T-helper 9 cell (primary cell): ENCODE data around the gene KCNAB2.

Source experiments
- DNase-seq: peaks from one replicate; pipeline ENCODE4 v3.0.0-alpha.2; 2020

KCNAB2 gene

DNA sequence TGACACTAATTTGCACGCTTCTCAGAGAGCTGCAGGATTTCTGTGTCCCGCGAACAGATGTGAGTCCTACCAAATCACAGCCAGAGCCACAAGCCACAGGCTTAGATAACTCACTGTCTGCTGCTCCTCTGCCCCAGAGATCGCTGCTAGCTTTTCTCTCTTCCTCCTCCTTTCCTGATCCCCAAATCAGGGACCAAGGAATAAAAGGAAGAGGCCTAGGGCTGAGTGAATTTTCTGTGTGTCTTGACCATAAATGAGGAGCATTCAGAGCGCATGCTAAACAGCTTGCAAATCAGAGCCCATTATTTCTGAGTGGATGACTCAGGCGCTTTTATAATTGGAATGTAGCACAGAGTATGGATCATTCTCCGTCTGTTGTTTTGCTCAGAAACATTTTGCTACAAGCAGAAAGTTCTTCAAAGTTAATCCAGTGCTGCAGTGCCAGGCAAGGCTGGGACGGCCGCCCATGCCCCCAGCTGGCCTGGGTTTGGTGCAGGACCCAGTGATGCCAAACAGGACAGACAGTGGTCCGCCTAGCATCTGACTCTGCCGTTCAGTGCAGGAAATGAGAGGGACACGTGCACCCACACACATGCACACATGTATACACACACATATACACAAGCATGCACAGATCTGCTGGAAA is 38.2 kb downstream of the KCNAB2 start:
- no peak for DNase-seq

DNA sequence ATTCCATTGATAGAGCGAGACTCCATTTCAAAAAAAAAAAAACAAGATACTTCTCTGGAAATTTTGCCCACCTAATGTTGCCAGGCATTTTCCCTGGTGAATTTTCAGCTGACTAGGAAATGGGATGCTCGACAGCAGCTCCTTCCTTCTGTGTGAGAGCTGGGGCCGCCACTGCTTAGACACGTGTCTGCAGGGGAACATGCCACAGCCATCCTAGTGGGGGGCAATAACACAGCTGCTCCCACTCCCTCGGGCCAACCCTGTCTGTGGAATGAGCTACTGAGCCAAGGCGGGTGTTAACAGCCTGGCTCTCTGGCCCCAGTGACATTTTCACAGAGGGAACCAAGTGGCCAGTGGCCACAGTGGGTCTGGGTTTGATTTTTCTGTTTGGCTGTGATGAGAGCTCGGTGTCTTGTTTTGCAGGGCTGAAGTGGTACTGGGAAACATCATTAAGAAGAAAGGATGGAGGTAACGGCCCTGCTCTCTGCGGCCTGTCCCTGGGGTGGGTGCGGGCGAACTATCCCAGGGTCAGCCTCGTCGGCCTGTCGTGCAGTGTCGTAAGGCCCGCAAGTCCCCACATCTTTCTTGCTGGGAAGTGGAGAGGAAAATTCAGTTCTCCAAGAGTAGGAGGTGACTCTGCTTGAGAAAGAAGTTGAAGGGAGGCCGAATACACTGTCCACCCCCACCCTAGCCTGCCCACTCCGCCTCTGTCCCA is 39.2 kb downstream of the KCNAB2 start:
- DNase-seq = no peak

DNA sequence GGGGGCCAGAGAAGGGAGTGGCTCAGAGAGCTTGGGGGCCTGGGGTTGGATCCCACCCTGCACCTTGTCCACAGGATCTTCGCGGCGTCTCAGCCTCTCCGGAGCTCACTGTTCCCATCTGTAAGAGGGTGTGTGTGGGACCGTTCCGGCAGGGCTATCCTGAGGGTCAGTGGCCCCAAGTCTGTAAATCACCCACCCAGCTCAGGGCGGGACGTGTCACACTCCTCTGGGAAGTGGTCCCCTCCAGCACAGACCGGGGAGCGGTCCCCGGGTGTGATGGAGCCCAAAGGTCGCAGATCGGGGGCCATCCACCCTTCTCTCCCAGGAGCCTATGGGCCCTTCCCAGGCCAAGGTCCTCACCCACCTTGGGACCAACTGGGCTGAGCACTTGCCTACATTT is 40.0 kb downstream of the KCNAB2 start:
- no peak for DNase-seq

DNA sequence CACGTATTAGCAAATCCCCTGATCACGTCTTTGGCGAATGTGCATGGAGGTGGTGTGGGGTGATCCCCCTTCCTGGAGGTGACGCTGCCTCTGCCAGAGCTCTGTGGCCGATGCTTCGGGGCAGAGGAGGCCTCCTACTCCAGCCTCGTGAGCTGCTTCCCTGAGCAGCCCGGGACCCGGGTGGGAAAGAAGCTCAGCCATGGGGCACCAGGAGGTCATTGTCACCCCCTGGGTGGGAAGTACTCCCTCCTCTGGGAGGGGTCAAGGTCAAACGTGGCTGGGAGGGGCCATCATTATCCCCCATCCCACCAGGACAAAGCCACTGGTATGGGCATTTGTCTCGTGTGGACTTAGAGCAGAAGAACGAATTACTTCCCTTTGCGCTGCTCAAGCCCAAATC is 40.7 kb downstream of the KCNAB2 start:
- no peak for DNase-seq

DNA sequence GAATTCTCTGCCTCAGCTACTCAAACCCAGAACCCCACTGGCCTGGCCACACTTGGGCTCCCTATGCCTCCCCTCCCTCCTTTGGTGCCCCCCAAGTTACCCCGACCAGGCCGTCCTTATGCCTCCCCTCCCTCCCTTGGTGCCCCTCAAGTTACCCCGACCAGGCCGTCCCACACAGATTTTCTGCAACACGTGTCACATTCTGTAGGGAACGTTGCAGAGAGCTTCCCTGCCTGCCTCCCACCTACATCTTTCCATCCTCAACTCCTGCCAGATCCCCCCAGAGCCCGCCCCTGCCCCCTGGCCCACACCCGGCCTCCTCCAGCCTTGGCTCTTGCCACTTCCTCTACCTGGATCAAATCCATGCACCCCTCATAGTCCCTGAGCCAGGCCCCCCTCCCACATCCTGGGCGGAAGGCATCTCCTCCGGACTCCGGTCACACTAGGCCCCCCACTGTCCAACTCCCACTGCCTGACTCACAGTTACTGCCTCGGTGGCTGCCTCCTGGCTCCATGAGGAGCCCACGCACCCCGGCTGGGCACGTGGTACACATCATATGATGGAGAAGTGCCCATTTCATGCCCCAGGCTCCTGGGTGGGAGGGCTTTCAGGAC is 41.2 kb downstream of the KCNAB2 start:
- no peak for DNase-seq

DNA sequence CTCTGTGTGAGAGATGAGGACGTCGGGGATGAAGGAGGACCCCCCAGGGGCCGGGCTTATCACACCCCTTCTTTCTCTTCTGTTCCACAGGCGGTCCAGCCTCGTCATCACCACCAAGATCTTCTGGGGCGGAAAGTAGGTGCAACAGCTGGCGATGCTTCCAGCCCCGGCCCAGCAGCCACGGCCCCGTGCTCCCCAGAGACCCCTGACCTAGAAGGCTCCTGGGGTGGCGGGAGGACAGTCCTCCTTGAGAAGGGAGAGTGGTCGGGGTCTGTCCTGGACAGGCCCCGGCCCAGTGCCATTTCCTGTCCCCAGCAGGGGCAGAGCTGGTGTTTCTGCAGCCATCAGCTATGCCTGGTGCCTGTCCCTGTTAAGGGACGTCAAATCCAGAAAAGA is 41.7 kb downstream of the KCNAB2 start:
- no peak for DNase-seq

DNA sequence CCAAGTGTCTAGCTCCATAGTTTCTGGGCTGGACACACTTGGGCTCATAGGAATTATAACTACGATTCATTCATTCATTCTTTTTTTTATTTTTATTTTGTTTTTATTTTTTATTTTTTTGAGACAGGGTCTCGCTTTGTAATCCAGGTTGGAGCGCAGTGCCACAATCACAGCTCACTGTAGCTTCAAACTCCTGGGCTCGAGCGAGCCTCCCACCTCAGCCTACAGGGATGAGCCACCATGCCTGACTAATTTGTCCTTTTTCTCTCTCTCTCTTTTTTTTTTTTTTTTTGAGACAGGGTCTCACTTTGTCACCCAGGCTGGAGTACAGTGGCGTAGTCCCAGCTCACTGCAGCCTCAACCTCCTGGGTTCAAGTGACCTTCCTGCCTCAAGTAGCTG is 42.3 kb downstream of the KCNAB2 start:
- DNase-seq = no peak

DNA sequence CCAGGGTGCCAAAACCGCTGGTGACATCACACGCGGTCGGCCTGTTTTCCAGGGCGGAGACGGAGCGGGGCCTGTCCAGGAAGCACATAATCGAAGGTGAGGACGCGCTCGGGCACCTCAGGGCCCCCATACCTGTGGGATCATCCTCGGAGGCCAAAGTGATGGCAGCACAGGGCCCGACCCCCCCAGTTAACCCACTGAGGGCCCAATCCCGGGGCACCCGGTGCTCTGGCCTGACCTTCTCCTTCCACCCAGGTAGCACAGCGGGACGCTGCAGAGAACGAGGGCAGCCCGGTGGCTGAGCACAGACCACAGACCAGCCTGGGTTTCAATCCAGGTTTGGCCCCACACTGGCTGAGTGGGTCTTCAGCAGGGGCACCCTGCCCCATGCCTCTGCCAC is 43.3 kb downstream of the KCNAB2 start:
- DNase-seq = no peak

DNA sequence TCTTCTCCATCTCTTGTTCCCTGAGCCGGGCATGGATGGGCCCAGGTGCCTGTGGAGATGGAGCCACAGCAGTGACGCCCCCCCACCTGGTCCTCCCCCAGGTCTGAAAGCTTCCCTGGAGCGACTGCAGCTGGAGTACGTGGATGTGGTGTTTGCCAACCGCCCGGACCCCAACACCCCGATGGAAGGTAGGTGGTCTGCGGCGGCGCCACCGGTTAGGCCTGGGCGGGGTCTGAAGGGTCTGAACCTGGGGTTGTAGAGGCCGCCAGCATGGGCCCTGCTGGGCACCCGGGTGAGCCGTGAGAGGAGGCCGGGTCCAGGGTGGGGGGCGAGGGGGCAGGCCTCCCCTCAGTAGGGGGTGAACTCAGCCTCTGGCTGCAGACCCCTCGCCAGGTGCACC is 44.6 kb downstream of the KCNAB2 start:
- DNase-seq = no peak

DNA sequence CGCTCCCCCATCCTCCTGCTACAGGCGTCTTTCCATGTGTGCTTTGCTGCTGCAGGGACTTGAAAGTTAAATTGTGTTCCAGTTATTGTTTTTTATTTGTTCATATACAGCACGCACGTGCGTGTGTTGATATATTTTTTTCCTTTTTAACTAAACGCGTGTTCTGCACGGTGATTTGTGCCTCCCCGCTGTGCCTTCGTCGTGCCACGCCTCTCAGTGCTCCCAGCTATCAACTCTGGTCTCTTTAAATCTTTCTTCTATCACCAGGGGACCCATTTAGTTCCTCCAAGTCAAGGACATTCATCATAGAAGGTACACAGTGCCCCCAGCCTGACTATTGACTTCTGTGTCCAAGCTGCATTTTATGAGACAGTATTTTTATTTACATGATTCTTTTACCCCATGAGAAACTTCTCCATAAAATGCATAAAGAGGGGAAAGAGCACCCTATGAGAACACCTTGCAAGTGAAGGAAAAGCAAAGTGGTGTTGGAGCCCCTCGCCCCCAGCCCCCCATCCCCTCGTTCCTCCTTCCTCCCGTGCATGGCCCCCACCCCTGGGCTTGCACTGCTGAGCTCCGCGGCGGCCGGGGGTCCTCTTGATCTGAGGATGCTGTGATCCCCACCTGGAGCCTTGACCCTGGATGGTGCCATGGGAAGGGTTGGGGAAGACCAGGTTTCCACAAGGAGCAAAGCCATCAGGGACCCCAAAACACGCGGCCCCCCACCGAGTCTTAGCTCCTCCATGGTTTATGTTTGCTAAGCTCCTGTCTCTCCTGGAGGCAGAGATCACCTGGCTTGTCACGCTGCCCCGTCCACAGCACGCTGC is 45.5 kb downstream of the KCNAB2 start:
- no peak for DNase-seq

DNA sequence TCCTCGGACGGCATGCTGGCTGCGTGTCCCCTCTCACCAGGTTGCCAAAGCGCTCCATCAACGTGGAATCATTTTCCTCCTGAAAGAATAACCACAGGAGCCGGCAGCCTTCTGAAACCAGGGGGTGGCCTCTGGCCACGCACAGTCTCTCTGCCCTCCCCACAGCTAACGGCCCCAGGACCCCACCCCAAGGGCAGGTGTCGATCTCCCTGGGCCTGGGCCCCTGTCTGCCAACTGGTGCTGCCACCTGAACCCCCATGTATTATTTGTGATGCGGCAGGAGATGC is 46.1 kb downstream of the KCNAB2 start:
- DNase-seq = no peak

DNA sequence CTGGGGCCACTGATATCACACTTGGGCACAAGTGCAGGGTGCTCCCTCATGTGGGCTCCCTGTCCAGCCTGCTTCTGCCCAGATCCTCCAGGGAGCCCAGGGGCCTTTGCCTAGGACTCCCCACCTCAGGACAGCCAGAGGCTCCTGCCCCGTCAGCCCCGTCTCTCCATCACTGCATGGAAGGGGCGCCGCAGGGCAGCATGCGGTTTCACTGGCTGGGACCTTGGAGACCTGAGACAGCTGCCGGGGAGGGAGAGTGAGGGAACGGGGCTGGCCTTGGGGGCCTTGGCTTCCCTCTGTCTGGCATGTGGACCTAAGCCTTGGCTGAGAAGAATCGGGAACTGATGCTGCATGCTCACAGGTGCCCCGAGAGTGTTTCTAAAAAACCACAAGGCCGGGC is 46.5 kb downstream of the KCNAB2 start:
- DNase-seq = no peak

DNA sequence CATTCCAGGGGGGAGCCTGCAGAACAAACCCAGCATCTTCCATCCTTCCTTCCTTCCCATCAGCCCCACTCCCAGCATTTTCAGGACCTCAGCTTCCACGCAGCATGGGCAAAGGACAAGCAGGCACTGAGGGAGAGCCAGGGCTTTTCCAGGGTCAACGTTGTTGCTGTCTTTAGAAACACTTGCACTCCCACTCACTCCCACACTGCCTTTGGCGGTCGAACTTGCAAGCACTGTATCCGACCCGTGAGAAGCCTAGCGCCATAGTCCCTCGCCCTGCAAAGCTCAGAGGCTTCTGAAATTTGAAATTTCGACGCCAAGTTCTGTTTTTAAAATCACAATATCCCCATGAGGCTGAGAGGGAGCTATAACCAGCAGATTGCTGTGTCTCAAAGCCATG is 47.4 kb downstream of the KCNAB2 start:
- no peak for DNase-seq

DNA sequence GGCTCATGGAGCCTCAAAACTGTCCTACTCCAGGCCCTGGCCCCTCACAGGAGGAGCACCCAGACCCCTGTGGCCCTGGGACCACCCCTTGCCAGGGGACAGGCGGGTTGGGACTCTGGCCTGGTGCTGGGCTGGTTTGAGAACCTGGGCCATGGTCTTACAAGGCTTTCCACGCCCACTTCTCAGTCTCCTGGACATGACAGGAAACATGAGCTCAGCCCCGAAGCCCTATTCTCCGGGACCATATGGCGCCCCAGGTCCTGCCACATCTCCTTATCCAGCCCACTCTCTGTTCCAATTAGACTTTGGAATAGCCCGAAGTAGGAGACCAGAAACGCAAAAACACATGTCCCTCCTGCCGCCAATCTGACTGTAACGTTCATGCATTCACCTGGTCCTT is 47.9 kb downstream of the KCNAB2 start:
- DNase-seq = no peak

DNA sequence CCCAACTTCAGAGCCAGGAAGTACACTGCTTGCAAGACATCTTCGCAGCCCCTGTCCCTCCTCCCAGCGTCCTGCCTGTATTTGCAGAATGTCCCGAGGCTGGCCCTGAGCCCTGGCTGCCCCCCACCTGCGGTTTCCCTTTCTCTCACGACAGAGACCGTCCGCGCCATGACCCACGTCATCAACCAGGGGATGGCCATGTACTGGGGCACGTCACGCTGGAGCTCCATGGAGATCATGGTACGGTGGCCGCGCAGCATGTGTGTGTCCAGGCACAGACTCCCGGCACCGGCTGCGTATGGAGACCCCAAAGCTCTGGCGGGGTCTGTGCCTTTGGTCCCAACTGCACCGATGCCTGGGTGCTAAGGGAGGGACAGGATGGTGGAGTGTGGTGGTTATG is 48.6 kb downstream of the KCNAB2 start:
- no peak for DNase-seq

DNA sequence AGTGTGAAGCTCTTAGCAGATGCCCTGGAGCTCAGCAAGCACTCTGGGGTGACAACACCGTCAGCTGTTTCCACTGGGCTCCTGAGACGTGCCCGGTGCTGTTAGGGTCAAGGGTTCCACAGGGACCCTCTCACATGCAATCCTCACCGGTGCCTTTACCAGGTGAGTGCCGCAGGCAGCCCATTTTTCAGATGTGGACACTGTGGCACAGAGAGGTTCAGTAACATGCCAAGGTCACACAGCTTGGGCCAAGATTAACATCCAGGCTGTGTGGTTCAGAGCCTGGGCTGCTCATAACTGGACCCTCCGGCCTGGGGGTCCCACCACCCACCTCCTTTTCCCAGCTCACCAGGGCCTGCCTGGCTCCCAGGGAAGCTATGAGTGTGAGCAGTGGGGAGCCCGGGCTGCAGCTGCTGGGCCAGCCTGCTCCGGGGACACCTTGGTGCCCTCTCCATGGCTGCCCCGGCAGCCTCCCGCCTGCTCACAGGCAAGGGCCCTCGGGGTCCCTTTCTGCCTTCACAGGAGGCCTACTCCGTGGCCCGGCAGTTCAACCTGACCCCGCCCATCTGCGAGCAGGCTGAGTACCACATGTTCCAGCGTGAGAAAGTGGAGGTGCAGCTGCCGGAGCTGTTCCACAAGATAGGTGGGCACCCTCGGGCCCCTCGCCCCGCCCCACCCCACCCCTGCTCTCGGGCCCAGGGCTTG is 49.3 kb downstream of the KCNAB2 start:
- DNase-seq = no peak

DNA sequence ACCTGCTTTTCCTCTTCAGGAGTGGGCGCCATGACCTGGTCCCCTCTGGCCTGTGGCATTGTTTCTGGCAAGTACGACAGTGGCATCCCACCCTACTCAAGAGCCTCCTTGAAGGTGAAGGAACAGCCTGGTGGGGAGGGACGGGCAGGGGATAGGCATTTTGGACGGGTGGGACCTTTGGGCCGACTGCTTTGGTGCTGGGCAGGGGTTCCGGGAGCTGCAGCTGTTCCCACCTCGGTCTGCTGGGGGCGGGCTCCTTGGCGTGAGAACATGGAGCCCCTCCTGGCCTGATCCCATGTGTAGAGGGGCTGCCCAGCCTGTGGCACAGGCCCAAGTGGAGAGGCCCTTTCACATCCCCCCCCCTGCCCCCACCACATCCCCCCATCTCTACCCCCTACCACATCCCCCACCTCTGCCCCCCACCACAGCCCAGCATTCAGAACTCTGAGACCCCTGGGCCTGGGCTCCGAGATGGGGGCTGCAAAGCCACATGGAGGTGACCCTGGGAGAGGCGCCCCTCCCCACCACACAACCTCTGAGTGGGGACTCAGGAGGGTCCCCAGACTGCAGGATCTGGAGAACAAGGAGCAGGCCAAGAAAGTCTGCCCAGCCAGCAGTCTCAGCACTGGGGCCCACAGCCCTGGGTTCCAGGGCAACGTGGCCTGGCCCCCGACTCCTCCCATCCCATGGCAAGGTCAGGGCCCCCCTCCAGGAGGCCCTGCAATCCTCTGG is 50.0 kb downstream of the KCNAB2 start:
- DNase-seq = no peak

DNA sequence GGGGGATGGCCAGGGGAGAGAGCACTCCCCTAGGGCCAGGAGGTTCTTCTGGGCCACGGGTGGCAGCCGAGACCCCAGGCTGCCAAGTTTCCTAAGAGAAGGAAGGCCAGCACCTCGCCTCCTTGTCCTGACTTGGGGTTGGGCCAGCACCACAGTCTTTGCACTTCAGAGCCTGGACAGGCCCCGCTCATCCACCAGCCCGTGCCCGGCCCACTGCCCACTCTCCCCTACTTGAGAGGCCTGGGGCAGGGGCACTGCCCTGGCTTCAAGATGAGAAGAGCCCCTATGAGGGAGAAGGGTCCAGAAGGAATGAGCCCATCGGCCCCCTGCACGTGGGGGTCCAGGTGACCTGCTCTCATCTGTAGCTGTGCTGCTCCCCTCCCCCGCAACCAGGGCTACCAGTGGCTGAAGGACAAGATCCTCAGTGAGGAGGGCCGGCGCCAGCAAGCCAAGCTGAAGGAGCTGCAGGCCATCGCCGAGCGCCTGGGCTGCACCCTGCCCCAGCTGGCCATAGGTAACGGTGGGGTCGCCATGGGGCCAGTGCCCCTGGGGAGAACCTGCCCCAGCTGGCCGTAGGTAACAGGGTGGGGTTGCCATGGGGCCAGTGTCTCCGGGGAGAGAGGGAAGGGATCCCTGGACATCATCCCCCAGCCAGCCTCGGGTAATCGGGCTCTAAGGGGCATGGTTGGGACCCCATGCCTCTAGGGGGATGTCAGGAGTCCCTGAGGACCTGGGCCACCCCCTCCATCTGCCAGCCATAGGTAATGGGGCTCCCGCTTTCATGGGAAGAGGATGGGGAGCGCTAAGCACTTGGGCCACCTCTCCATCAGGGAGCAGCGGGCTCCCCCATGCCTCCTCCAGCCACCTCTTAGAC is 50.8 kb downstream of the KCNAB2 start:
- no peak for DNase-seq

DNA sequence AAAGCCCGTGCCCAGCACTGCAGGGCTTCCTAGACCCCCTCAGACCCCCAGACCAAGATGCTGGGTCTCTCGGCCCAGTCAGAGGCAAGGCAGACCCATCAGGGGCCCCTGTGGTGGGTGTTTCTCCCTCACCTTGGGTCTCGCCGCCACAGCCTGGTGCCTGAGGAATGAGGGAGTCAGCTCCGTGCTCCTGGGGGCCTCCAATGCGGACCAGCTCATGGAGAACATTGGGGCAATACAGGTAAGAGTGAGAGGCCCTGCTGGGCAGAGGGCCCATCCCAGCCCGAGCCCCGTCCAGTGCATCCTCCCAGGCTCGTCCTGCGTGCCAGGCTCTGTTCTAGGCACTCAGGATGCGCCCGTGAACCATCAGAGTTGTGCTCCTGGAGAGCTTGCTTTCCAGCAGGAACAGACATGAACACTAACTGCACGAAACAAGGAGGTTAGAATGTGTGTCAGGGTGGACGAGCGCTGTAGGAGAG is 51.5 kb downstream of the KCNAB2 start:
- DNase-seq = no peak

DNA sequence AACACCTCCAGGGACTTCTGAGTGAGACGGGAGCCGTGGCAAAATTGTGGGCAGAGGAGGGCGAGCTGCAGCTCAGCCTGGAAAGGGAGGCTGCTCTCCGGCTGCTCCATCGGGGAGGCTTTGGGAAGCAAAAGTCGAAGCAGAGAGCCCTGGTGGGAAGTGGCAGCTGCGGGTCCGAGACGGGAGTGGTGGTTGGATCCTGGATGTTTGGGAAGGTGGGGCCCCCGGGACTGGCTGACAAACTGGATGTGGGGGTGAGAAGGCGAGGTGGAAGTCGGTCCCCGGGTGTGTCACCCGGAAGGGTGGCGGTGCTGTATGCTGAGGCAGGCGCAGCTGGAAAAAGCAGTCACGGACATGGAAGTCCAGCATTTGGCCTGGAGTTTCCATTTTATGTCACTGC is 52.1 kb downstream of the KCNAB2 start:
- DNase-seq = no peak
